ENCODE measurements around the gene XBP1. TPM values are rescaled to one million over a fixed set of nuclear protein-coding genes. Genes with fewer than 3 reads are reported as not detected.

Gene XBP1
- total and polyA plus RNA-seq, 2 of the 8 experiments (the other 6 are each of a cell fraction or from before 2014, with no cell fraction given): 99.8 to 131 TPM

- no peak for TF ChIP-seq CHD7 (IDR thresholded peaks at IDR 0.05; ENCODE audit: insufficient replicate concordance, low read length)
Measured at GRCh38 chr22:28791124-28791523, 9.2 kb downstream of the XBP1 start (continued).

Data from H1 (cell line).